HEK293 (cell line): Measurements from ENCODE around the gene SKIC8.

Experiments used
- PATZ1 ChIP-seq: fragments of 450-650 bp; formaldehyde crosslinking; IDR thresholded peaks from 2 replicates; pipeline ENCODE4 v1.5.1; 2016; ENCODE audit warnings: missing biosample characterization, missing genetic modification characterization
- SP7 ChIP-seq: fragments of 450-650 bp; formaldehyde crosslinking; IDR thresholded peaks from 2 replicates; pipeline ENCODE4 v1.5.1; 2016; ENCODE audit warnings: missing biosample characterization, missing genetic modification characterization
- ZNF692 ChIP-seq: fragments of 450-650 bp; formaldehyde crosslinking; IDR thresholded peaks from 2 replicates; pipeline ENCODE4 v1.5.1; 2016; ENCODE audit warnings: missing biosample characterization, missing genetic modification characterization
- ZNF777 ChIP-seq: fragments of 450-650 bp; formaldehyde crosslinking; IDR thresholded peaks from 2 replicates; pipeline ENCODE4 v1.5.1; 2017; ENCODE audit warnings: missing biosample characterization, missing genetic modification characterization, borderline replicate concordance

GRCh38 chr15:78335985-78336384 lies 36.6 kb upstream of the SKIC8 start:
- no peak for TF ChIP-seq ZNF692 (tag by site-specific recombination)
- no peak for TF ChIP-seq SP7
- no peak for TF ChIP-seq PATZ1 (tag by site-specific recombination)
- TF ChIP-seq ZNF777 (tag by site-specific recombination), result no peak
